HUES6 (cell line): ENCODE measurements around the gene DTNB.

Experiments used
- H3K27ac ChIP-seq: 2 replicates; pipeline ENCODE4 v1.7.0; 2013; ENCODE audit warnings: low read depth, mild to moderate bottlenecking, low read length, inconsistent platforms
- H3K27me3 ChIP-seq: 2 replicates; pipeline ENCODE4 v1.6.1; 2013; ENCODE audit warnings: low read length; ENCODE audit not compliant: control insufficient read depth, insufficient read depth
- H3K36me3 ChIP-seq: 2 replicates; pipeline ENCODE4 v1.6.1; 2013; ENCODE audit warnings: low read length; ENCODE audit not compliant: control insufficient read depth, insufficient read depth
- H3K4me1 ChIP-seq: 2 replicates; pipeline ENCODE4 v1.6.1; 2013; ENCODE audit warnings: low read length; ENCODE audit not compliant: control insufficient read depth, insufficient read depth
- H3K4me3 ChIP-seq: 2 replicates; pipeline ENCODE4 v1.5.1; 2013; ENCODE audit warnings: low read depth, low read length
- H3K9ac ChIP-seq: one replicate; pipeline ENCODE4 v1.6.1; 2013; ENCODE audit warnings: mild to moderate bottlenecking, low read length
- H3K9me3 ChIP-seq: 2 replicates; pipeline ENCODE4 v1.6.1; 2013; ENCODE audit warnings: low read depth, low read length; ENCODE audit not compliant: control insufficient read depth, insufficient read depth

The DTNB gene

GRCh38 chr2:25332571-25332970 is 340.8 kb downstream of the DTNB start:
- Histone ChIP-seq H3K4me3 (no peak overlapping the region), H3K36me3 (no peaks in the 10 kb centered on the region), H3K4me1 (peaks cover 35% of the 10 kb centered on the region), H3K9me3 (no peaks in the 10 kb centered on the region), H3K9ac (no peak overlapping the region), H3K27ac (no peak overlapping the region), H3K27me3 (no peaks in the 10 kb centered on the region)

- Histone ChIP-seq H3K27ac (no peak overlapping the region), H3K4me3 (no peak overlapping the region), H3K36me3 (no peaks in the 10 kb centered on the region), H3K9ac (no peak overlapping the region), H3K9me3 (0 out of 2 replicates have a peak, but pooled peaks cover 2% of the 10 kb centered on the region), H3K4me1 (peaks cover 28% of the 10 kb centered on the region), H3K27me3 (no peaks in the 10 kb centered on the region)
Observed at GRCh38 chr2:25331686-25332365, 341.6 kb downstream of the DTNB start.

DNA sequence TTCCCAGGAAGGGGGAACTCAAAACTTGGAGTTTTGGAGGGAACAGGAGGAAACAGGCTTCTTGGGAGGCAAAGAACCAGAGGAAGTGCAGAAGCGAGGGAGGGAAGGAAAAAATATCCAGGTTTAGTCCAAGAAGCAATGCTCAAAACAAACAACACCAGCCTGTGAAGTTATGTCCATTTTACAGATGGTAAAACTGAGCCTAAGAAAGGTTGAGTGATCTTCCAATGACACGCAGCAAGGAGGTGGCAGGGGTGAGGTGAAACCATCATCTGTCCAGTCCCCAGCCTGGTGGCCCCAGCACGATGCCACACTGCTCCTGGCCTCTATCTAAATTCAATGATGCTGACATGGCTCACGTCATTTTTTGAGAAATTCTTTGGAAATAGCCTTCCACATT is 342.4 kb downstream of the DTNB start:
- H3K36me3 ChIP-seq = no peaks in the 10 kb centered on the region

GRCh38 chr2:25330273-25330672 is 343.1 kb downstream of the DTNB start:
- peaks cover 9% of the 10 kb centered on the region for H3K9me3 ChIP-seq
- H3K4me1 ChIP-seq = peaks cover 12% of the 10 kb centered on the region
- no peaks in the 10 kb centered on the region for H3K36me3 ChIP-seq
- H3K27ac ChIP-seq = no peak overlapping the region
- H3K4me3 ChIP-seq = no peak overlapping the region
- no peak overlapping the region for H3K9ac ChIP-seq
- H3K27me3 ChIP-seq = no peaks in the 10 kb centered on the region

More for the DNA sequence above, 342.4 kb downstream of the DTNB start:
- no peak overlapping the region for H3K27ac ChIP-seq
- H3K4me1 ChIP-seq = peaks cover 19% of the 10 kb centered on the region
- no peak overlapping the region for H3K4me3 ChIP-seq
- peaks cover 9% of the 10 kb centered on the region for H3K9me3 ChIP-seq
- H3K27me3 ChIP-seq = no peaks in the 10 kb centered on the region
- no peak overlapping the region for H3K9ac ChIP-seq

GRCh38 chr2:25328152-25329085 is 345.0 kb downstream of the DTNB start:
- H3K36me3 ChIP-seq = no peaks in the 10 kb centered on the region
- H3K9ac ChIP-seq = no peak overlapping the region
- peaks cover 9% of the 10 kb centered on the region for H3K9me3 ChIP-seq
- no peaks in the 10 kb centered on the region for H3K27me3 ChIP-seq
- peaks cover 1% of the 10 kb centered on the region for H3K4me1 ChIP-seq
- H3K27ac ChIP-seq = no peak overlapping the region
- H3K4me3 ChIP-seq = no peak overlapping the region
